BLaER1 (cell line): Measurements from ENCODE around the gene SLC49A3.

ENCODE experiments used
- H3K27ac ChIP-seq: shearing (Covaris generic); formaldehyde crosslinking; 2 replicates; pipeline ENCODE4 v1.8.1; 2022
- H3K27me3 ChIP-seq: shearing (Covaris generic); formaldehyde crosslinking; 2 replicates; pipeline ENCODE4 v1.8.1; 2022
- H3K36me3 ChIP-seq: shearing (Covaris generic); formaldehyde crosslinking; 2 replicates; pipeline ENCODE4 v1.8.1; 2022
- H3K4me1 ChIP-seq: shearing (Covaris generic); formaldehyde crosslinking; 2 replicates; pipeline ENCODE4 v1.8.1; 2022
- H3K4me2 ChIP-seq: shearing (Covaris generic); formaldehyde crosslinking; 2 replicates; pipeline ENCODE4 v1.8.1; 2022
- H3K4me3 ChIP-seq: shearing (Covaris generic); formaldehyde crosslinking; 2 replicates; pipeline ENCODE4 v1.8.1; 2022
- H3K9ac ChIP-seq: shearing (Covaris generic); formaldehyde crosslinking; 2 replicates; pipeline ENCODE4 v1.8.1; 2022
- H3K9me3 ChIP-seq: shearing (Covaris generic); formaldehyde crosslinking; 2 replicates; pipeline ENCODE4 v1.8.1; 2022
- H4K20me1 ChIP-seq: shearing (Covaris generic); formaldehyde crosslinking; 2 replicates; pipeline ENCODE4 v1.8.1; 2022
- Cebpa-rat ChIP-seq: shearing (Covaris generic); IDR thresholded peaks from 2 replicates; pipeline ENCODE4 v1.8.1; 2022

Gene SLC49A3

DNA sequence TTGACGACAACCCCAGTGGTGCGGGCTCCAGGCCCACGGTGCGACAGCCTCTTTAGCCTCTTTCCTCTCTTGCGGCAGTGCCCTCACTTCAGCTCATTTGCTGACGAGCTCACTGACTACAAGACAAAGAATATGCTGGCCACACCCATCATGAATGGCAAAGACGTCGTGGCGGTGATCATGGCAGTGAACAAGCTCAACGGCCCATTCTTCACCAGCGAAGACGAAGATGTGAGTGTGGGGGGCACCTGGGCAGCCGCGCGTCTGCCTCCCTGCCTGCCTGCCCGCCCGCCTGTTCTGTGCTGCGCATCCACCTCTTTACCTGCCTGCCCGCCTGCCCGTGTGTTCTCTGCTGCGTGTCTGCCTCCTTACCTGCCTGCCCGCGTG is 54.4 kb downstream of the SLC49A3 start:
- Histone ChIP-seq H3K4me1 (no peaks in the 10 kb centered on the region), H3K9ac (no peak overlapping the region), H3K27ac (no peak overlapping the region), H4K20me1 (no peaks in the 10 kb centered on the region), H3K9me3 (peaks cover 35% of the 10 kb centered on the region), H3K27me3 (no peaks in the 10 kb centered on the region), H3K4me2 (no peak overlapping the region), H3K4me3 (no peak overlapping the region), H3K36me3 (no peaks in the 10 kb centered on the region)
- no peak for TF ChIP-seq Cebpa-rat

DNA sequence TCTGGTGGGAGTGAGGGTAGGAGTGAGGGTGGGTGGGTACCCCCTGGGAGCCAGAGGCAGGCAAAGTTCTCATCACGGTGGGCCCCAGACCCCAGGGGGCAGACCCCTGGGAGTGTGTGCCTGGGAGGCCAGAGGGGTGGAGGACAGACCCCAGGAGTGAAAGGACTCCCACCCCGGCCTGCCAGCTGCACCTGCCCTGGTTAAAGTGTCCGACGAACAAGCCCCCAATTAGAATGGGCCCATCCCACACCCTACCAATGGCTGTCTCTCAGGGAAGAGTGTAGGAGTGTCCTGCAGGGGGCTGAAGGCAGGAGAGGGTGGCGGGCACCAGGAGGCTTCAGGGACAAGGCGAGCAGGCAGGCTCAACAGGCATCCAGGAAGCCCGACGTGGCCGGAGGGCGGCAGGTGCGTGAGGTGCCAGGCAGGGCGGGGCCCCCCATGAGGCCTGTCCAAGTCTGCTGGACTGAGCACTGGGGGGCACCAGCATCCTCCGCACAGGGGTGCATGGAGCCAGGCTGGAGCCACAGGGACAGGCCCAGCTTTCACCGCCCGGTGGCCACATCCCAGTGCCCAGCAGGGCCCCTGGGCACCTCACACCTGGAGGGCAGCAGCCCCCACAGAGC is 54.9 kb downstream of the SLC49A3 start:
- peaks cover 35% of the 10 kb centered on the region for H3K9me3 ChIP-seq
- H3K27me3 ChIP-seq: no peaks in the 10 kb centered on the region
- no peak overlapping the region for H3K9ac ChIP-seq
- H3K4me2 ChIP-seq: no peak overlapping the region
- no peaks in the 10 kb centered on the region for H4K20me1 ChIP-seq
- no peaks in the 10 kb centered on the region for H3K36me3 ChIP-seq
- peaks cover 2% of the 10 kb centered on the region for H3K4me1 ChIP-seq
- no peak overlapping the region for H3K27ac ChIP-seq
- no peak overlapping the region for H3K4me3 ChIP-seq
- TF ChIP-seq Cebpa-rat: no peak

DNA sequence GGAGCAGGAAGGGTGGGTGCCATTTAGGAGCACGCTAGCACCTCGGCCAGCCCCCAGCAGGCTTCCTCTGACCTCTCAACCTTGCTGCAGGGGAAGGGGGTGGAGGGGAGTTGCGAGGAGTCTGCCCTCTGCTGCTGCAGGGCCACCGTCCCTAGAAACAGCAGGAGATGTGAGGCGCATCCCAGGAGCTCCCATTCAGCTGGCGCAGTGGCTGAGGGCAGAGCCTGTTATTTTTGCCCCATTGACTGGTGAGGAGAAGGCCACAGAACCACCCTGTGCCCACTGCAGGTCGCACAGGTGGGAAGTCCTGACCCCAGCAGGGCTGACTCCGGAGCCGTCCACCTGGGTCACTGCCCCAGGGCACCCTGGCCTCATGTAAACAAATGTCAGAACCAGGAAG is 55.5 kb downstream of the SLC49A3 start:
- no peak overlapping the region for H3K9ac ChIP-seq
- H3K4me3 ChIP-seq: no peak overlapping the region
- no peaks in the 10 kb centered on the region for H3K27me3 ChIP-seq
- TF ChIP-seq Cebpa-rat: no peak
- peaks cover 9% of the 10 kb centered on the region for H3K4me1 ChIP-seq
- H3K27ac ChIP-seq: no peak overlapping the region
- H3K9me3 ChIP-seq: peaks cover 35% of the 10 kb centered on the region
- no peaks in the 10 kb centered on the region for H3K36me3 ChIP-seq
- H4K20me1 ChIP-seq: no peaks in the 10 kb centered on the region
- H3K4me2 ChIP-seq: no peak overlapping the region

DNA sequence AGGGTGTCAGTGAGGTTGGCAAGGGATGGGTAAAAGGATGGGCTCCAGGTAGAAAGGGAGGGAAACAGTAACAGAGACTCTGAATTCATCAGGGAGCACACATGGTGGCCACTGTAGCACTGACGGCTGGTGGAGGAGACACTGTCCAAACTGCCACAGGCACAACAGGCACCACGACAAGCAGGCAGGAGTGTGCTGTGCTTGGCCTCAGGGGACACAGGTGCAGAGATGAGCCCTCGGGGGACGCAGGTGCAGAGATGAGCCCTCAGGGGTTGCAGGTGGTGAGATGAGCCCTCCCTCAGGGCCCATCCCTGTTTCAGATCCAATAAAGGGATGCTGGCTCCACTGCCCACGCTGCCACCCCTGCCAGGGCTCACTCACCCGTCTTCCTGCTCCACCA is 56.0 kb downstream of the SLC49A3 start:
- no peak overlapping the region for H3K4me2 ChIP-seq
- H3K36me3 ChIP-seq: no peaks in the 10 kb centered on the region
- H3K4me3 ChIP-seq: no peak overlapping the region
- H3K9ac ChIP-seq: no peak overlapping the region
- no peak for TF ChIP-seq Cebpa-rat
- peaks cover 10% of the 10 kb centered on the region for H3K4me1 ChIP-seq
- no peak overlapping the region for H3K27ac ChIP-seq
- no peaks in the 10 kb centered on the region for H3K27me3 ChIP-seq
- no peaks in the 10 kb centered on the region for H4K20me1 ChIP-seq
- peaks cover 35% of the 10 kb centered on the region for H3K9me3 ChIP-seq

DNA sequence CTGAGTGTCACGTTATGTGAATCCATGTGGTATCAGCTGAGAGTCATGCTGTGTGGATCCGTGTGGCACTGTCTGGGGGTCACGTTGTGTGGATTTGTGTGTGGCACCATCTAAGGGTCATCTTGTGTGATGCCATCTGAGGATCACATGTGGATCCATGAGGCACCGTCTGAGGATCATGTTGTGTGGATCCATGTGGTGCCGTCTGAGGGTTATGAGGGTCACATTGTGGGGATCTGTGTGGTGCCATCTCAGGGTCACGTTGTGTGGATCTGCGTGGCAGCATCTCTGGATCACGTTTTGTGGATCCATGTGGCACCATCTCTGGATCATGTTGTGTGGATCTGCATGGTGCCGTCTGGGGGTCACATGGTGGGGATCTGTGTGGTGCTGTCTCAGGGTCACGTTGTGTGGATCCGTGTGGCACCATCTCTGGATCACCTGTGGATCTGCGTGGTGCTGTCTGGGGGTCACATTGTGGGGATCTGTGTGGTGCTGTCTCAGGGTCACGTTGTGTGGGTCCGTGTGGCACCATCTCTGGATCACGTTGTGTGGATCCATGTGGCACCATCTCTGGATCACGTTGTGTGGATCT is 56.7 kb downstream of the SLC49A3 start:
- peaks cover 35% of the 10 kb centered on the region for H3K9me3 ChIP-seq
- H3K9ac ChIP-seq: no peak overlapping the region

More for the DNA sequence above, 56.7 kb downstream of the SLC49A3 start:
- Histone ChIP-seq H3K4me3 (no peak overlapping the region), H3K4me1 (peaks cover 12% of the 10 kb centered on the region), H3K4me2 (no peak overlapping the region), H3K36me3 (no peaks in the 10 kb centered on the region), H4K20me1 (no peaks in the 10 kb centered on the region), H3K27me3 (no peaks in the 10 kb centered on the region), H3K27ac (no peak overlapping the region)
- no peak for TF ChIP-seq Cebpa-rat
